ENCODE results near the gene ITGAD. TPM values are rescaled to one million over a fixed set of nuclear protein-coding genes. Genes with fewer than 3 reads are reported as not detected.

ITGAD gene
- polyA plus RNA-seq (2011; rRNA removed) (not detected in 2 replicates), polyA plus RNA-seq (2017; fragmentation: RNase III; extraction: RNeasy Plus Mini Kit Qiagen cat#74134 plus additional on column Dnase treatment) (not detected in 3 replicates), polyA minus RNA-seq (2011; rRNA and poly(A)+ RNA removed) (not detected in 2 replicates)
- polyA plus RNA-seq (2012; cell fraction: cytosol; rRNA removed) = 0.01 TPM in 1 of 2 replicates, not detected in the other
- polyA plus RNA-seq (2012; cell fraction: nucleus; rRNA removed) = not detected in 2 replicates

DNA sequence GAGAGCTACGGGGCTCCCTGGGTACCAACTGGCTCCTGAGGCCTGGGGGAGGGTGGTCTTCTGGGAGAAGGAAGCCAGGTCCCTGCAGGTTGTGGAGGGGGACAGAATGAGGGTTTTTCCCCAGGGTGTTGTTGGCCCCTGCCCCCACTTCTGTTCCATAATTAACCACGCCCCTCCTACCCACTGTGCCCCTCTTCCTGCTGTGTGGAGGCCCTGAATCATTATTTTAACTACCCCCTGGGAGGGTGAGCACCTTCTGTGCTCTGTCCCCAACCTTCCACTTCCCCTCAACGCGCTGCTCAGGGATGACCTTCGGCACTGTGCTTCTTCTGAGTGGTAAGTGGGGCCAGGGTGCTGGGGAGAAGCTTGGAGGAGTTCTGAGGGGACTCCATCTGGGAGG is at the start of gene ITGAD:
ITGAD (plus strand) TSS at position 280 of the 400 bp plus-strand sequence; CDS start at position 306, 26 bp downstream.
- POLR2A ChIA-PET = interaction anchor here (1.1 kb wide), 1 partner anchor 213 kb away, joined by 3 read pairs; the partner anchor contains the start of gene FUS
- TF ChIP-seq JUN (IDR thresholded peaks at IDR 0.05) (no peak), KDM1A (IDR thresholded peaks at IDR 0.05; ENCODE audit: low read depth) (no peak), GATA3 (IDR thresholded peaks at IDR 0.05; ENCODE audit: borderline replicate concordance) (no peak), HMGXB4 (CRISPR knock-in tag; IDR thresholded peaks at IDR 0.05; ENCODE audit: borderline replicate concordance) (no peak), RFX5 (IDR thresholded peaks at IDR 0.05) (no peak), RCOR1 (IDR thresholded peaks at IDR 0.05; ENCODE audit: low read depth, low read length) (no peak), HOXA7 (CRISPR knock-in tag; IDR thresholded peaks at IDR 0.05) (no peak), MAX (IDR thresholded peaks at IDR 0.05) (no peak), ZNF302 (CRISPR knock-in tag; IDR thresholded peaks at IDR 0.05) (no peak), RNF2 (IDR thresholded peaks at IDR 0.05; ENCODE audit: borderline replicate concordance, low read depth) (no peak), ZFP36 (IDR thresholded peaks at IDR 0.05; ENCODE audit: borderline replicate concordance, partially characterized antibody) (no peak), POLR2A (IDR thresholded peaks at IDR 0.05; ENCODE audit: low read length) (no peak), EP300 (IDR thresholded peaks at IDR 0.05) (no peak), EHF (CRISPR knock-in tag; IDR thresholded peaks at IDR 0.05) (no peak), POLR2AphosphoS2 (conservative IDR thresholded peaks at IDR 0.05; ENCODE audit: low read length) (no peak), JUNB (IDR thresholded peaks at IDR 0.05) (no peak), ZC3H11A (IDR thresholded peaks at IDR 0.05) (no peak), BCL3 (IDR thresholded peaks at IDR 0.05) (no peak)
- TF ChIP-seq, protein P1, sequence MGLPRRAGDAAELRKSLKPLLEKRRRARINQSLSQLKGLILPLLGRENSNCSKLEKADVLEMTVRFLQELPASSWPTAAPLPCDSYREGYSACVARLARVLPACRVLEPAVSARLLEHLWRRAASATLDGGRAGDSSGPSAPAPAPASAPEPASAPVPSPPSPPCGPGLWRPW (IDR thresholded peaks at IDR 0.05) = no peak
- TF ChIP-seq, protein P2, sequence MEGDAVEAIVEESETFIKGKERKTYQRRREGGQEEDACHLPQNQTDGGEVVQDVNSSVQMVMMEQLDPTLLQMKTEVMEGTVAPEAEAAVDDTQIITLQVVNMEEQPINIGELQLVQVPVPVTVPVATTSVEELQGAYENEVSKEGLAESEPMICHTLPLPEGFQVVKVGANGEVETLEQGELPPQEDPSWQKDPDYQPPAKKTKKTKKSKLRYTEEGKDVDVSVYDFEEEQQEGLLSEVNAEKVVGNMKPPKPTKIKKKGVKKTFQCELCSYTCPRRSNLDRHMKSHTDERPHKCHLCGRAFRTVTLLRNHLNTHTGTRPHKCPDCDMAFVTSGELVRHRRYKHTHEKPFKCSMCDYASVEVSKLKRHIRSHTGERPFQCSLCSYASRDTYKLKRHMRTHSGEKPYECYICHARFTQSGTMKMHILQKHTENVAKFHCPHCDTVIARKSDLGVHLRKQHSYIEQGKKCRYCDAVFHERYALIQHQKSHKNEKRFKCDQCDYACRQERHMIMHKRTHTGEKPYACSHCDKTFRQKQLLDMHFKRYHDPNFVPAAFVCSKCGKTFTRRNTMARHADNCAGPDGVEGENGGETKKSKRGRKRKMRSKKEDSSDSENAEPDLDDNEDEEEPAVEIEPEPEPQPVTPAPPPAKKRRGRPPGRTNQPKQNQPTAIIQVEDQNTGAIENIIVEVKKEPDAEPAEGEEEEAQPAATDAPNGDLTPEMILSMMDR (IDR thresholded peaks at IDR 0.05) = no peak
- no peaks in the 10 kb centered on the region; the same call in 2 of the 3 replicates for H3K4me1 ChIP-seq
- 44% methylated on average over 4 of the region's 5 CpGs for WGBS (ENCODE audit: missing lambda C conversion rate)
- ATAC-seq (peak in 1 of 2 experiments; percentile 20; a peak in 1 of 6 replicates), DNase-seq (ENCODE audit: low read depth in 1 of 2, low spot score in 1 of 2) (no peak), FAIRE-seq (no peak)
- CTCF ChIA-PET = interaction anchor here (1.6 kb wide), 1 partner anchor 11 kb away, joined by 3 read pairs; no protein-coding TSS in a partner anchor
- H3K27ac ChIP-seq = no peak within 1 kb of the TSS
- H3K9me3 ChIP-seq = no peaks in the 10 kb centered on the region
- H3K4me2 ChIP-seq = no peak within 1 kb of the TSS
- H3K4me3 ChIP-seq = no peak within 1 kb of the TSS

GRCh38 chr16:31344712-31345111 is 48.4 kb upstream of the ITGAD start:
- Histone ChIP-seq H3K4me1 (no peaks in the 10 kb centered on the region), H3K4me3 (no peak overlapping the region), H3K9me3 (no peaks in the 10 kb centered on the region), H3K4me2 (no peak overlapping the region), H3K27ac (no peak overlapping the region)
- DNase-seq (ENCODE audit: low read depth in 1 of 2, low spot score in 1 of 2) (no peak), ATAC-seq (no peak), FAIRE-seq (no peak)
- ChIA-PET CTCF (interaction anchor here (0.7 to 2.4 kb wide), 4 partner anchors 12 to 202 kb away, joined by 3 to 8 read pairs (median 4); no protein-coding TSS in a partner anchor), POLR2A (no interaction called here)
- 50% methylated on average over 9 of the region's 9 CpGs for WGBS (ENCODE audit: missing lambda C conversion rate)
- no peak for TF ChIP-seq MAZ (IDR thresholded peaks at IDR 0.05; ENCODE audit: borderline replicate concordance, low read depth, low read length)
- TF ChIP-seq NR3C1 (IDR thresholded peaks at IDR 0.05) = no peak
- TF ChIP-seq JUN (IDR thresholded peaks at IDR 0.05) = no peak
- no peak for TF ChIP-seq MAFK (IDR thresholded peaks at IDR 0.05; ENCODE audit: partially characterized antibody)
- TF ChIP-seq RAD21 (conservative IDR thresholded peaks at IDR 0.05 in 1 of 2, IDR thresholded peaks at IDR 0.05 in 1 of 2) = no peak
- no peak for TF ChIP-seq ZFP36 (IDR thresholded peaks at IDR 0.05; ENCODE audit: borderline replicate concordance, partially characterized antibody)
- TF ChIP-seq JUNB (IDR thresholded peaks at IDR 0.05) = no peak
- TF ChIP-seq HOXA7 (CRISPR knock-in tag; IDR thresholded peaks at IDR 0.05) = no peak
- no peak for TF ChIP-seq CBX2 (IDR thresholded peaks at IDR 0.05; ENCODE audit: borderline replicate concordance, low read depth)
- no peak for TF ChIP-seq PBX3 (IDR thresholded peaks at IDR 0.05)
